ENCODE data around the gene CBX1. TPM values are rescaled to one million over a fixed set of nuclear protein-coding genes. Genes with fewer than 3 reads are reported as not detected.

The CBX1 gene
- total RNA-seq, 1 experiment from 2014 or later, result 157 TPM

GRCh38 chr17:48025040-48025903 is 76.0 kb downstream of the CBX1 start:
- H3K4me1 ChIP-seq (ENCODE audit: control insufficient read depth, insufficient read depth, low read length), result peaks cover 27% of the 10 kb centered on the region
- no peaks in the 10 kb centered on the region for H3K36me3 ChIP-seq (ENCODE audit: control insufficient read depth, insufficient read depth, low read length)
- intact Hi-C loops (cut with micrococcal nuclease; ENCODE audit: unreplicated experiment), result loop anchor here (10.0 kb wide), 1 partner anchor 590 kb away; the partner anchor contains the start of genes HOXB7 and HOXB8
- DNase-seq (ENCODE audit: low read depth, low spot score), result peak; percentile 82
- TF ChIP-seq SIN3A (IDR thresholded peaks at IDR 0.05; ENCODE audit: borderline replicate concordance, insufficient read depth, low read depth, low read length) (peak; percentile 90), POLR2AphosphoS5 (IDR thresholded peaks at IDR 0.05; ENCODE audit: low read depth, low read length) (no peak; the same call in 1 of the 2 replicates), REST (IDR thresholded peaks at IDR 0.05; ENCODE audit: insufficient read depth in 1 of 2, low read depth in 2 of 2, low read length in 1 of 2) (no peak)
- TF ChIP-seq, protein P1, sequence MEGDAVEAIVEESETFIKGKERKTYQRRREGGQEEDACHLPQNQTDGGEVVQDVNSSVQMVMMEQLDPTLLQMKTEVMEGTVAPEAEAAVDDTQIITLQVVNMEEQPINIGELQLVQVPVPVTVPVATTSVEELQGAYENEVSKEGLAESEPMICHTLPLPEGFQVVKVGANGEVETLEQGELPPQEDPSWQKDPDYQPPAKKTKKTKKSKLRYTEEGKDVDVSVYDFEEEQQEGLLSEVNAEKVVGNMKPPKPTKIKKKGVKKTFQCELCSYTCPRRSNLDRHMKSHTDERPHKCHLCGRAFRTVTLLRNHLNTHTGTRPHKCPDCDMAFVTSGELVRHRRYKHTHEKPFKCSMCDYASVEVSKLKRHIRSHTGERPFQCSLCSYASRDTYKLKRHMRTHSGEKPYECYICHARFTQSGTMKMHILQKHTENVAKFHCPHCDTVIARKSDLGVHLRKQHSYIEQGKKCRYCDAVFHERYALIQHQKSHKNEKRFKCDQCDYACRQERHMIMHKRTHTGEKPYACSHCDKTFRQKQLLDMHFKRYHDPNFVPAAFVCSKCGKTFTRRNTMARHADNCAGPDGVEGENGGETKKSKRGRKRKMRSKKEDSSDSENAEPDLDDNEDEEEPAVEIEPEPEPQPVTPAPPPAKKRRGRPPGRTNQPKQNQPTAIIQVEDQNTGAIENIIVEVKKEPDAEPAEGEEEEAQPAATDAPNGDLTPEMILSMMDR (IDR thresholded peaks at IDR 0.05), result peak; percentile 94
- CTCF ChIA-PET, result interaction anchor here (0.5 to 1.1 kb wide), 16 partner anchors 11 to 593 kb away, joined by 3 to 11 read pairs (median 4); partner anchors contain the start of gene NFE2L1
- peak; percentile 88 for ATAC-seq
- no peaks in the 10 kb centered on the region for H3K9me3 ChIP-seq (ENCODE audit: control insufficient read depth, insufficient read depth, low read depth, low read length)
- H3K27ac ChIP-seq (ENCODE audit: low read length), result peak overlapping the region; percentile 76
- POLR2A ChIA-PET, result interaction anchor here (1.0 kb wide), 1 partner anchor 49 kb away, joined by 3 read pairs; no protein-coding TSS in a partner anchor
- H3K27me3 ChIP-seq (ENCODE audit: control insufficient read depth, insufficient read depth, low read length), result no peaks in the 10 kb centered on the region
- peak overlapping the region; percentile 61 to 93 for H3K4me3 ChIP-seq (ENCODE audit: low read depth in 2 of 2, low read length in 2 of 2)
- in situ Hi-C loops (cut with HindIII; ENCODE audit: low pct_unique_long_range_greater_than_20kb, low sequenced_read_pairs), result no loop called here
- no TSS peak for BruUV-seq (replicated peaks)

DNA sequence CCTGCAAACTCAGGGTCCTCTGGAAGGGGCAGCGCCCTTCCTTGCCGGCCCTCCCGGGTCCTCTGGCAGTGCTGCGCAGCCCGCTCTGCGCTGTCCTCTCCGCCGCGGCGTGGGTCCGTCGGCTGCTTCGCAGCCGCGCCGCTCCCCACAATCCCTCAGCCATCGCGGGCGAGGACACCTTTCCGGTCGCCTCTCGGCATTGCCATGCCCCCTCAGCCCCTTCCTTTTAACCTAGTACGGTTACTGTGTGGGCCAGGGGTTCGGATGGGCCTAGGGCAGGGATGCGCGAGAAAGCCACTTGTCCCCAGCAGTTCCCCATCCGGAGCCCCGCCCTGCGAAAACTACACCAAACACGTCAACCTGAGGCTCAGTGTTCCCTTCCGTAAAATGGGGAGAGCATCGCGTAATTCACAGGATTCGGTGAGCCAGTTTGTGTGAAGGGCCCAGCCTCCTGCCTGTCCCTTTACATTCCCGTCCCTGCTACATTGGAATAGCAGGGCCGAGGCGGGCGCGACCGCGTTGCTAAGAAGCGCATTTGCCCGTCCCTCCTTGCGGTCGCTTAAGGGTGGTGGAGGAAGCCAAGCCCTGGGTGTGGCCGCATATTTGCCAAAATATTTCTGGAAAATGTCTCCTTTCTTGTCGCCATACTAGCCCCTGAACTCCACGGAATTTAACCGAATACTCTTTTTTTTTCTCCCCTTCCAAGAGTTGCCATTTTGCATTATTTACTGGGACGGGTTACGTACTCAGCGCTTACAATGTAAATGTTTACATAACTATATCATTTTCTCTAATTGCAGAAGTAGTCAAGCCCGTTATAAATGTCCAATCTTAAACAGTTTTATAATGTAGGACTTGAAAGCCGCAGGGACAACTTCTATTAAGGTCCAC is 76.9 kb downstream of the CBX1 start:
- peak; percentile 54 for DNase-seq (ENCODE audit: low read depth, low spot score)
- in situ Hi-C loops (cut with HindIII; ENCODE audit: low pct_unique_long_range_greater_than_20kb, low sequenced_read_pairs), result no loop called here
- ATAC-seq, result peak; percentile 26
- 0 out of 2 replicates have a peak, but pooled peaks have one; percentile 37 for TF ChIP-seq TCF7L2 (IDR thresholded peaks at IDR 0.05; ENCODE audit: low read depth, low read length)
- TF ChIP-seq, protein P1 (IDR thresholded peaks at IDR 0.05), result peak; percentile 10; the same call in 1 of the 2 replicates
- no peak for TF ChIP-seq POLR2AphosphoS5 (IDR thresholded peaks at IDR 0.05; ENCODE audit: low read depth, low read length)
- no peak; the same call in 1 of the 2 replicates for TF ChIP-seq SIN3A (IDR thresholded peaks at IDR 0.05; ENCODE audit: borderline replicate concordance, insufficient read depth, low read depth, low read length)
- TF ChIP-seq REST (IDR thresholded peaks at IDR 0.05; ENCODE audit: insufficient read depth in 1 of 2, low read depth in 2 of 2, low read length in 1 of 2), result no peak
- Histone ChIP-seq H3K27me3 (ENCODE audit: control insufficient read depth, insufficient read depth, low read length) (no peaks in the 10 kb centered on the region), H3K4me3 (ENCODE audit: low read depth in 2 of 2, low read length in 2 of 2) (peak overlapping the region; percentile 61 to 78), H3K36me3 (ENCODE audit: control insufficient read depth, insufficient read depth, low read length) (no peaks in the 10 kb centered on the region), H3K27ac (ENCODE audit: low read length) (peak overlapping the region; percentile 76), H3K4me1 (ENCODE audit: control insufficient read depth, insufficient read depth, low read length) (peaks cover 27% of the 10 kb centered on the region), H3K9me3 (ENCODE audit: control insufficient read depth, insufficient read depth, low read depth, low read length) (no peaks in the 10 kb centered on the region)
- intact Hi-C loops (cut with micrococcal nuclease; ENCODE audit: unreplicated experiment), result loop anchor here (10.0 kb wide), 1 partner anchor 590 kb away; the partner anchor contains the start of genes HOXB7 and HOXB8
- ChIA-PET CTCF (interaction anchor here (0.5 to 1.1 kb wide), 10 partner anchors 12 to 594 kb away, joined by 3 to 11 read pairs (median 4); no protein-coding TSS in a partner anchor), POLR2A (no interaction called here)
- no TSS peak for BruUV-seq (replicated peaks)
